PC-3 (cell line): ENCODE measurements around the gene DTNB. TPM values are rescaled to one million over a fixed set of nuclear protein-coding genes. Genes with fewer than 3 reads are reported as not detected.
A peak's percentile ranks its signal among the peaks of the same experiment; 100 is the strongest.

Source experiments
- ATAC-seq: fragments of 200-7000 bp; cut with Tn5 transposase; 2 replicates; pipeline ENCODE4 v1.9.1; 2020; ENCODE audit warnings: mild to moderate bottlenecking, moderate library complexity
- BruUV-seq: library from RNA; stranded (reverse); fragments of 400-500 nt; replicated peaks from 2 replicates; lab custom pipeline; 2021; lab: Mats Ljungman, UMichigan
- CTCF ChIA-PET: fragments of 300-600 bp; sonication (Branson Sonifier 250); formaldehyde crosslinking; loops from one replicate; lab custom pipeline; 2022; ENCODE audit warnings: antibody characterized with exemption; lab: Charles Lee
- POLR2A ChIA-PET: fragments of 300-600 bp; sonication (Branson Sonifier 250); formaldehyde crosslinking; loops from one replicate; lab custom pipeline; 2022; ENCODE audit warnings: antibody characterized with exemption; ENCODE audit not compliant: unreplicated experiment; lab: Charles Lee
- DNase-seq: peaks from one replicate; pipeline ENCODE4 v3.0.0-alpha.2; 2015
- H2AFZ ChIP-seq: fragments of 300-600 bp; sonication (generic); 2 replicates; pipeline ENCODE4 v1.6.0; 2016; ENCODE audit warnings: antibody characterized with exemption, low read length
- H3F3A ChIP-seq: fragments of 300-600 bp; sonication (generic); one replicate; pipeline ENCODE4 v1.6.0; 2017; ENCODE audit warnings: antibody characterized with exemption, low read length, control low read depth, mild to moderate bottlenecking; ENCODE audit not compliant: unreplicated experiment
- H3K27ac ChIP-seq: fragments of 300-600 bp; sonication (generic); 2 replicates; pipeline ENCODE4 v1.5.1; 2016; ENCODE audit warnings: mild to moderate bottlenecking, low read length
- H3K27me3 ChIP-seq: fragments of 300-600 bp; sonication (generic); 2 replicates; pipeline ENCODE4 v1.6.1; 2016; ENCODE audit warnings: low read length, mixed read lengths
- H3K36me3 ChIP-seq: fragments of 300-600 bp; sonication (generic); 2 replicates; pipeline ENCODE4 v1.6.1; 2016; ENCODE audit warnings: low read depth, mixed run types, low read length, mixed read lengths
- H3K4me1 ChIP-seq: fragments of 300-600 bp; sonication (generic); 2 replicates; pipeline ENCODE4 v1.5.1; 2016; ENCODE audit warnings: low read length; ENCODE audit not compliant: insufficient read depth
- H3K4me2 ChIP-seq: fragments of 300-600 bp; sonication (generic); 2 replicates; pipeline ENCODE4 v1.6.0; 2016; ENCODE audit warnings: low read length
- H3K4me3 ChIP-seq: fragments of 300-600 bp; sonication (generic); 2 replicates; pipeline ENCODE4 v1.5.1; 2016; ENCODE audit warnings: mild to moderate bottlenecking, low read length, mixed read lengths
- H3K79me2 ChIP-seq: fragments of 300-600 bp; sonication (generic); 2 replicates; pipeline ENCODE4 v1.6.1; 2017; ENCODE audit warnings: low read length, mixed read lengths
- H3K9ac ChIP-seq: fragments of 300-600 bp; sonication (generic); 2 replicates; pipeline ENCODE4 v1.6.0; 2016; ENCODE audit warnings: mild to moderate bottlenecking, low read length
- H3K9me2 ChIP-seq: fragments of 300-600 bp; sonication (generic); replicated peaks from 2 replicates; pipeline ENCODE4 v1.6.1; 2016; ENCODE audit warnings: mixed run types, low read length, mixed read lengths
- H3K9me3 ChIP-seq: fragments of 300-600 bp; sonication (generic); 2 replicates; pipeline ENCODE4 v1.6.1; 2016; ENCODE audit warnings: low read length, mixed read lengths
- H4K20me1 ChIP-seq: fragments of 300-600 bp; sonication (generic); 2 replicates; pipeline ENCODE4 v1.6.1; 2016; ENCODE audit warnings: low read length, mixed read lengths
- CTCF ChIP-seq: fragments of 300-600 bp; sonication (generic); conservative IDR thresholded peaks from 2 replicates; pipeline ENCODE4 v1.5.1; 2017; ENCODE audit warnings: antibody characterized with exemption, low read depth, mild to moderate bottlenecking, low read length
- EZH2 ChIP-seq: fragments of 300-600 bp; sonication (generic); IDR thresholded peaks from one replicate; pipeline ENCODE4 v1.6.1; 2017; ENCODE audit warnings: antibody characterized with exemption, mild to moderate bottlenecking, low read length; ENCODE audit not compliant: unreplicated experiment
- EZH2phosphoT487 ChIP-seq: fragments of 300-600 bp; sonication (generic); IDR thresholded peaks from 2 replicates; pipeline ENCODE4 v1.6.1; 2018; ENCODE audit warnings: mild to moderate bottlenecking, antibody characterized with exemption, low read length, borderline replicate concordance
- intact Hi-C: fragments of 100-400 bp; cut with micrococcal nuclease; formaldehyde crosslinking; loops from 2 replicates; pipeline ENCODE4 v1.9.0; 2023
- total RNA-seq: library from RNA; depleted of rRNA; stranded (reverse); fragments of >200 nt; gene quantifications from 2 replicates; pipeline ENCODE4 v1.2.3, GENCODE V29; 2014

DTNB gene
- total RNA-seq, 1 experiment from 2014 or later: 23.1 TPM

- CTCF ChIA-PET: no interaction called here
- Histone ChIP-seq H2AFZ (peak overlapping the region; percentile 89), H3K27ac (no peak overlapping the region), H3K4me1 (peaks cover 9% of the 10 kb centered on the region; the same call in 1 of the 2 replicates), H3K4me3 (peak overlapping the region; percentile 73), H3K79me2 (no peaks in the 10 kb centered on the region), H4K20me1 (no peaks in the 10 kb centered on the region), H3K9me3 (no peaks in the 10 kb centered on the region), H3K9me2 (no peaks in the 10 kb centered on the region), H3K9ac (no peak overlapping the region), H3K27me3 (no peaks in the 10 kb centered on the region), H3K4me2 (peak overlapping the region; percentile 86), H3K36me3 (no peaks in the 10 kb centered on the region), H3F3A (no peaks in the 10 kb centered on the region)
- POLR2A ChIA-PET: no interaction called here
- peak; percentile 76 for ATAC-seq
- BruUV-seq: no TSS peak
- intact Hi-C loops: no loop called here
- peak; percentile 81 for DNase-seq
- TF ChIP-seq EZH2 (no peak), CTCF (peak; percentile 79)
Measured at GRCh38 chr2:25342372-25343186, 330.8 kb downstream of the DTNB start.

GRCh38 chr2:25341753-25342371 is 331.5 kb downstream of the DTNB start, which contains the start of gene DNMT3A:
TSS of gene DNMT3A (minus strand) at chr2:25341925. CDS start at chr2:25313984, 27,941 bp downstream.
- no peak within 1 kb of the TSS for H3K9ac ChIP-seq
- no peak for TF ChIP-seq CTCF
- no peak for TF ChIP-seq EZH2
- no peak for TF ChIP-seq EZH2phosphoT487
- 0 out of 2 replicates have a peak, but pooled peaks cover 4% of the 10 kb centered on the region for H3K4me1 ChIP-seq
- H2AFZ ChIP-seq: peak within 1 kb of the TSS; percentile 89
- peak; percentile 60 for ATAC-seq
- ChIA-PET CTCF (no interaction called here), POLR2A (no interaction called here)
- no peaks in the 10 kb centered on the region for H4K20me1 ChIP-seq
- no peaks in the 10 kb centered on the region for H3K27me3 ChIP-seq
- H3K79me2 ChIP-seq: no peaks in the 10 kb centered on the region
- no peaks in the 10 kb centered on the region for H3F3A ChIP-seq
- intact Hi-C loops: no loop called here
- peak; percentile 52 for DNase-seq
- no peak within 1 kb of the TSS for H3K27ac ChIP-seq
- no peaks in the 10 kb centered on the region for H3K9me2 ChIP-seq
- H3K36me3 ChIP-seq: no peaks in the 10 kb centered on the region
- no peaks in the 10 kb centered on the region for H3K9me3 ChIP-seq
- H3K4me3 ChIP-seq: peak within 1 kb of the TSS; percentile 73
- BruUV-seq: no TSS peak
- H3K4me2 ChIP-seq: peak within 1 kb of the TSS; percentile 86
